ENCODE results near the gene PLXND1.

Gene PLXND1

GRCh38 chr3:129582799-129583198, 23.7 kb downstream of the PLXND1 start:
- Histone ChIP-seq H3K36me3 (peaks cover 31 to 92% (median 69%) of the 10 kb centered on the region in 3 donors), H3K9me3 (no peaks in the 10 kb centered on the region)

GRCh38 chr3:129581623-129582022, 24.9 kb downstream of the PLXND1 start:
- Histone ChIP-seq H3K27me3 (no peaks in the 10 kb centered on the region), H3K4me3 (no peak overlapping the region), H3K27ac (no peak overlapping the region), H3K9me3 (no peaks in the 10 kb centered on the region), H3K4me1 (peaks cover 0 to 35% (median 5%) of the 10 kb centered on the region in 4 donors), H3K36me3 (peaks cover 38 to 91% (median 77%) of the 10 kb centered on the region in 3 donors)
- TF ChIP-seq, protein P1, sequence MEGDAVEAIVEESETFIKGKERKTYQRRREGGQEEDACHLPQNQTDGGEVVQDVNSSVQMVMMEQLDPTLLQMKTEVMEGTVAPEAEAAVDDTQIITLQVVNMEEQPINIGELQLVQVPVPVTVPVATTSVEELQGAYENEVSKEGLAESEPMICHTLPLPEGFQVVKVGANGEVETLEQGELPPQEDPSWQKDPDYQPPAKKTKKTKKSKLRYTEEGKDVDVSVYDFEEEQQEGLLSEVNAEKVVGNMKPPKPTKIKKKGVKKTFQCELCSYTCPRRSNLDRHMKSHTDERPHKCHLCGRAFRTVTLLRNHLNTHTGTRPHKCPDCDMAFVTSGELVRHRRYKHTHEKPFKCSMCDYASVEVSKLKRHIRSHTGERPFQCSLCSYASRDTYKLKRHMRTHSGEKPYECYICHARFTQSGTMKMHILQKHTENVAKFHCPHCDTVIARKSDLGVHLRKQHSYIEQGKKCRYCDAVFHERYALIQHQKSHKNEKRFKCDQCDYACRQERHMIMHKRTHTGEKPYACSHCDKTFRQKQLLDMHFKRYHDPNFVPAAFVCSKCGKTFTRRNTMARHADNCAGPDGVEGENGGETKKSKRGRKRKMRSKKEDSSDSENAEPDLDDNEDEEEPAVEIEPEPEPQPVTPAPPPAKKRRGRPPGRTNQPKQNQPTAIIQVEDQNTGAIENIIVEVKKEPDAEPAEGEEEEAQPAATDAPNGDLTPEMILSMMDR (IDR thresholded peaks at IDR 0.05) = no peak
- intact Hi-C loops (cut with DNase I; ENCODE audit: low total_unique reads) = no loop called here
- DNase-seq = no peak

More at GRCh38 chr3:129582799-129583198, 23.7 kb downstream of the PLXND1 start:
- DNase-seq = no peak
- Histone ChIP-seq H3K4me3 (no peak overlapping the region), H3K4me1 (peaks cover 0 to 36% (median 5%) of the 10 kb centered on the region in 4 donors), H3K27me3 (no peaks in the 10 kb centered on the region), H3K27ac (no peak overlapping the region)
- TF ChIP-seq, protein P1 (IDR thresholded peaks at IDR 0.05) = no peak
- intact Hi-C loops (cut with DNase I; ENCODE audit: low total_unique reads) = no loop called here

DNA sequence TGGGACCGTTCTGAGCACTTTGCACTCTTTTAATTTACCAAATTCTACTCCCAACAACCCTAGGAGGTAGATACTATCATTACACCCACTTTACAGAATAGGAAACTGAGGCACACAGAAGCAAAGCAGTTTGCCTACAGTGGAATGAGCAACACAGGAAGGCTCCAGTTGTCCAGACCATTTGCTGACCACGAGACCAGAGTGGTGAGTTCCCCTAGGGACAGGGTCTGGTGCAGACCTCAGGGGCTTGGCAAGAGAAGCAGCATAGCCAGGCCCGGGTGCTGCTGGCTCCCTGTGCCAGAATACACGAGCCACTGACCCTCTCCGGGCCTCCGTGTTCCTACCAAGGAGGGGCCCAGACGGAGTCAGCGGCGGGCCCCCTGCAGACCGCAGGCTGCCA, 26.5 kb downstream of the PLXND1 start:
- Histone ChIP-seq H3K4me1 (peaks cover 0 to 33% (median 5%) of the 10 kb centered on the region in 4 donors), H3K36me3 (peaks cover 35 to 91% (median 76%) of the 10 kb centered on the region in 3 donors), H3K9me3 (no peaks in the 10 kb centered on the region), H3K4me3 (no peak overlapping the region), H3K27ac (peak overlapping the region in 1 of 2 donors; percentile 41), H3K27me3 (no peaks in the 10 kb centered on the region)
- intact Hi-C loops (cut with DNase I; ENCODE audit: low total_unique reads) = no loop called here
- DNase-seq = no peak
- TF ChIP-seq, protein P1 (IDR thresholded peaks at IDR 0.05) = no peak

DNA sequence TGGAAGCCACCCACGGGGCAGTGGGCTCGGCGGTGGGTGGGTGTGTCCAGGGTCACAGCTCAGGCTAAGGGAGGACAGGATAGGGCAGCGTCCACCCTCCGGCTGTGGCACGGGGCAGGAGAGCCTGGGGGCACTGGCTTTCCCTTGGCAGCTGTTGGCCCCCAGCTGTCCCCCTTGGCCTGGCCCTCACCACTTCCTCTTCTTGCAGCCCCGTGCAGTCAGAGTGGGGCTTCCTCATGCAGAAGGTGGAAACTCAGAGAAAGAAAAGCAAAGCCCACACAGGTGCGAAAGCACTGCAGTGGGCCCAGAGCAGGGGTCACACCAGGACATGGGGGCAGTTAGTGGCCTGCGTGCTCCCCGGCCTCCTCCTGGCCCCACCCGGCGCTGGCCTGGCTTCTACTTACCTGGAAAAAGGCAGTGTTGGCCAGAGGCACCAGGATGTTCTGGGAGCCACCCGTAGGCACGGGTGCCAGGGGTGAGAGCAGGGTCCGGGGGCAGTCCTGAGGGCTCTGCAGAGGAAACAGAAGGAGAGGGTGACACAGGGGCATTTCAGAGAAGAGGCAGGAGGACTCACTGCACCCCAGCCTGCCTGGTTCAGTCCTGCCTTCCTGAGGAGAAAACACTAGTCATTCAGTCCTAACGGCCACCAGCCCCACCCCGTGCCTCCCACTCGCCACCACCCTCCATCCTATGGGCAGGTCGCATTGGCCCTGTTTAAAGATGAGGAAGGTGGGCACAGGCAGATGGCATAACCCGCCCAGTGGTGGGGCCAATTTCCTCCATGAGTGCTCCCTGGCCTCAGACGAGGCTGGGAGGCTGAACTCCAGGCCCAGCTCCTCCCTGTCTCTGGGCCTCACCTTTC, 28.3 kb downstream of the PLXND1 start:
- peak in 1 of 2 donors; percentile 60 for DNase-seq
- intact Hi-C loops (cut with DNase I; ENCODE audit: low total_unique reads) = no loop called here
- peak overlapping the region; percentile 9 to 51 for H3K27ac ChIP-seq
- no peaks in the 10 kb centered on the region for H3K27me3 ChIP-seq
- no peak overlapping the region for H3K4me3 ChIP-seq
- no peaks in the 10 kb centered on the region for H3K9me3 ChIP-seq
- TF ChIP-seq, protein P1 (IDR thresholded peaks at IDR 0.05) = no peak
- peaks cover 35 to 91% (median 76%) of the 10 kb centered on the region in 3 donors for H3K36me3 ChIP-seq
- peaks cover 0 to 33% (median 5%) of the 10 kb centered on the region in 4 donors for H3K4me1 ChIP-seq

DNA sequence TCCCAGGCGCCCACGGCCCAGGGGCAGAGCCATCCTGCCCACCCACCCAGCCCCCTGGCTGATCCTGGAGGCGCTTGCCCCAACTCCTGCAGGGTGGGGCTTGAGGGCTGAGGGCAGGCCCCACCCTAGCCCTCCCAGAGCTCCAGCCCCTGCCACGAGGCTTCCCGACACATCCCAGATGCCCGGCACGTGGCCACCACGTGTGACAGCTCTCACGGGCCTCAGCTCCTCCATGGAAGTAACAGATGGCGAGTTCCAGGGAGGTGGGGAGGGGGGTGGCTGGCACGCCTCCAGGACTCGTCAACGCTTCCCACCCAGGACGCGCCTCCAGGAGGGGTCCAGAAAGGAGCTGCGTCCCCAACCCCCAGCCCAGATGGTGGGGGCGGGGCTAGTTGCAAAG, 29.1 kb downstream of the PLXND1 start:
- Histone ChIP-seq H3K27ac (peak overlapping the region; percentile 26 to 51), H3K9me3 (no peaks in the 10 kb centered on the region), H3K27me3 (no peaks in the 10 kb centered on the region), H3K36me3 (peaks cover 41 to 91% (median 78%) of the 10 kb centered on the region in 3 donors), H3K4me1 (peaks cover 0 to 33% (median 5%) of the 10 kb centered on the region in 4 donors), H3K4me3 (no peak overlapping the region)
- DNase-seq = no peak
- TF ChIP-seq, protein P1 (IDR thresholded peaks at IDR 0.05) = no peak
- intact Hi-C loops (cut with DNase I; ENCODE audit: low total_unique reads) = no loop called here
